Lower lobe of right lung (tissue), 2 donors: ENCODE results near the gene COL4A1. TPM values are rescaled to one million over a fixed set of nuclear protein-coding genes. Genes with fewer than 3 reads are reported as not detected.

Source experiments
- ATAC-seq, 2 donors: fragments of 200-7000 bp; cut with Tn5 transposase; one replicate each; pipeline ENCODE4 v1.9.1; 2020 to 2022; ENCODE audit warnings: mild to moderate bottlenecking in 2 of 2, moderate library complexity in 2 of 2
- DNase-seq: peaks from one replicate; pipeline ENCODE4 v3.0.0-alpha.2; 2020
- H3K27ac ChIP-seq: fragments of 200-600 bp; one replicate; pipeline ENCODE4 v1.8.0; 2022
- H3K27me3 ChIP-seq: fragments of 200-600 bp; one replicate; pipeline ENCODE4 v1.8.0; 2022; ENCODE audit warnings: low read depth
- H3K36me3 ChIP-seq: fragments of 200-600 bp; one replicate; pipeline ENCODE4 v1.8.0; 2022; ENCODE audit warnings: mild to moderate bottlenecking
- H3K4me1 ChIP-seq: fragments of 200-600 bp; one replicate; pipeline ENCODE4 v1.8.0; 2022
- H3K4me3 ChIP-seq: fragments of 200-600 bp; one replicate; pipeline ENCODE4 v1.8.0; 2022; ENCODE audit warnings: mild to moderate bottlenecking
- H3K9me3 ChIP-seq: fragments of 200-600 bp; one replicate; pipeline ENCODE4 v1.8.0; 2022
- CTCF ChIP-seq: fragments of 200-600 bp; IDR thresholded peaks from one replicate; pipeline ENCODE4 v1.8.0; 2022; ENCODE audit warnings: antibody characterized with exemption, mild to moderate bottlenecking
- intact Hi-C: fragments of 100-400 bp; cut with DNase I; formaldehyde crosslinking; loops from one replicate; pipeline ENCODE4 v1.11.0; 2022
- total RNA-seq: library from RNA; stranded (reverse); fragmentation: NEBNext Ultra II Directional; extraction: Animal tissue kit (Norgen Biotek cat#: 25700); gene quantifications from one replicate; pipeline ENCODE4 v1.2.1, GENCODE V29; 2021
- donor health status: DM: no; HTN: yes; CAD: no; lungs with severe emphysema.

COL4A1 gene
- total RNA-seq, 1 donor from 2014 or later = 161 TPM

- Histone ChIP-seq H3K9me3 (no peaks in the 10 kb centered on the region), H3K4me3 (no peak overlapping the region), H3K36me3 (no peaks in the 10 kb centered on the region), H3K4me1 (peaks cover 13% of the 10 kb centered on the region), H3K27me3 (no peaks in the 10 kb centered on the region), H3K27ac (no peak overlapping the region)
- intact Hi-C loops = no loop called here
- DNase-seq = no peak
- no peak for ATAC-seq
- no peak for TF ChIP-seq CTCF
Observed at GRCh38 chr13:110135977-110136597, 170.9 kb downstream of the COL4A1 start.

GRCh38 chr13:110134801-110135200 lies 172.2 kb downstream of the COL4A1 start:
- no peaks in the 10 kb centered on the region for H3K9me3 ChIP-seq
- intact Hi-C loops = no loop called here
- H3K4me3 ChIP-seq = no peak overlapping the region
- DNase-seq = no peak
- peaks cover 13% of the 10 kb centered on the region for H3K4me1 ChIP-seq
- no peaks in the 10 kb centered on the region for H3K36me3 ChIP-seq
- no peak for ATAC-seq
- no peaks in the 10 kb centered on the region for H3K27me3 ChIP-seq
- H3K27ac ChIP-seq = no peak overlapping the region
- no peak for TF ChIP-seq CTCF

GRCh38 chr13:110133425-110134235 lies 173.3 kb downstream of the COL4A1 start:
- Histone ChIP-seq H3K36me3 (no peaks in the 10 kb centered on the region), H3K4me1 (peaks cover 13% of the 10 kb centered on the region), H3K27me3 (no peaks in the 10 kb centered on the region), H3K27ac (no peak overlapping the region), H3K4me3 (no peak overlapping the region), H3K9me3 (no peaks in the 10 kb centered on the region)
- intact Hi-C loops = no loop called here
- DNase-seq (no peak), ATAC-seq (no peak)
- TF ChIP-seq CTCF = no peak

- H3K9me3 ChIP-seq = no peaks in the 10 kb centered on the region
- no peak overlapping the region for H3K27ac ChIP-seq
- TF ChIP-seq CTCF = no peak
- H3K36me3 ChIP-seq = no peaks in the 10 kb centered on the region
- intact Hi-C loops = no loop called here
- H3K27me3 ChIP-seq = no peaks in the 10 kb centered on the region
- no peak overlapping the region for H3K4me3 ChIP-seq
- peaks cover 16% of the 10 kb centered on the region for H3K4me1 ChIP-seq
- DNase-seq = no peak
- ATAC-seq = peak in 1 of 2 donors; percentile 22
Observed at GRCh38 chr13:110132225-110132982, 174.6 kb downstream of the COL4A1 start.

GRCh38 chr13:110131424-110131823 lies 175.5 kb downstream of the COL4A1 start:
- no peak overlapping the region for H3K4me3 ChIP-seq
- DNase-seq (no peak), ATAC-seq (no peak)
- no peaks in the 10 kb centered on the region for H3K9me3 ChIP-seq
- H3K36me3 ChIP-seq = no peaks in the 10 kb centered on the region
- peaks cover 18% of the 10 kb centered on the region for H3K4me1 ChIP-seq
- H3K27me3 ChIP-seq = no peaks in the 10 kb centered on the region
- intact Hi-C loops = no loop called here
- no peak for TF ChIP-seq CTCF
- no peak overlapping the region for H3K27ac ChIP-seq
